ENCODE data around the gene EML6. TPM values are rescaled to one million over a fixed set of nuclear protein-coding genes. Genes with fewer than 3 reads are reported as not detected.

Gene EML6
- total RNA-seq, 1 experiment from 2014 or later: 1.5 TPM

GRCh38 chr2:54675281-54675680 is 48.2 kb upstream of the EML6 start:
- no CpG with 5 or more reads among the region's 8 CpGs for WGBS (ENCODE audit: extremely low coverage, insufficient read length, low lambda C conversion rate)
- no peaks in the 10 kb centered on the region for H3K4me1 ChIP-seq (ENCODE audit: insufficient read depth, low read length)

More at GRCh38 chr2:54675281-54675680, 48.2 kb upstream of the EML6 start:
- H3K23ac ChIP-seq (ENCODE audit: insufficient read length, low read depth, low read length): no peak overlapping the region
- peaks cover 15 to 16% of the 10 kb centered on the region in 2 experiments for H3K4me1 Mint-ChIP-seq
- H2AFZ ChIP-seq (ENCODE audit: low read length): no peak overlapping the region
- DNase-seq: no peak
- no peak overlapping the region for H4K8ac ChIP-seq (replicated peaks; ENCODE audit: insufficient read length, low read depth, low read length)
- no peak overlapping the region for H2AK5ac ChIP-seq (ENCODE audit: insufficient read length, low read length)
- H2BK5ac ChIP-seq (ENCODE audit: insufficient read length, low read length): no peak overlapping the region
- H2BK15ac ChIP-seq (ENCODE audit: low read depth, low read length): no peak overlapping the region
- no peak overlapping the region for H3K14ac ChIP-seq (ENCODE audit: insufficient read depth, low read length)
- no peaks in the 10 kb centered on the region; the same call in 1 of the 2 replicates for H3K27me3 Mint-ChIP-seq (ENCODE audit: low read depth)
- no peaks in the 10 kb centered on the region for H3K79me2 ChIP-seq (ENCODE audit: insufficient read depth, low read length)
- H3K4ac ChIP-seq (ENCODE audit: low read depth, low read length): no peak overlapping the region
- H3K9me3 ChIP-seq (ENCODE audit: control insufficient read depth, low read depth, low read length): no peaks in the 10 kb centered on the region
- no peak overlapping the region for H4K91ac ChIP-seq (ENCODE audit: insufficient read length, low read depth, low read length)
- H3K18ac ChIP-seq (ENCODE audit: insufficient read length, low read depth, low read length): no peak overlapping the region
- H3K79me1 ChIP-seq (ENCODE audit: insufficient read depth, low read depth, low read length, poor library complexity, severe bottlenecking): no peaks in the 10 kb centered on the region
- no peak overlapping the region for H3T11ph ChIP-seq (ENCODE audit: low read length)
- no peaks in the 10 kb centered on the region for H3K27me3 ChIP-seq (ENCODE audit: insufficient read depth, low read length)
- H2BK120ac ChIP-seq (ENCODE audit: low read depth, low read length, poor library complexity, severe bottlenecking): no peak overlapping the region
- no peak overlapping the region for H3K9ac ChIP-seq (ENCODE audit: extremely low read depth, insufficient read length, low read length)
- no peak overlapping the region for H3K4me2 ChIP-seq (ENCODE audit: insufficient read depth, insufficient read length, low read length)
- H3K27ac ChIP-seq (ENCODE audit: insufficient read length, low read depth, low read length): no peak overlapping the region
- H3K36me3 Mint-ChIP-seq (ENCODE audit: insufficient read depth in 1 of 3, low read depth in 3 of 3): peaks cover 0 to 10% (median 8%) of the 10 kb centered on the region in 3 experiments; a peak in 5 of 7 replicates
- H3K4me3 Mint-ChIP-seq: no peak overlapping the region
- H2BK20ac ChIP-seq (ENCODE audit: low read depth, low read length, poor library complexity, severe bottlenecking): no peak overlapping the region
- H3K23me2 ChIP-seq (ENCODE audit: insufficient read length, low read depth, low read length, poor library complexity, severe bottlenecking): no peaks in the 10 kb centered on the region
- no peaks in the 10 kb centered on the region for H3K9me3 Mint-ChIP-seq
- no peak overlapping the region for H3K56ac ChIP-seq (ENCODE audit: insufficient read length, low read depth, low read length)
- no peak overlapping the region for H3K27ac Mint-ChIP-seq
- no peaks in the 10 kb centered on the region for H4K20me1 ChIP-seq (ENCODE audit: control insufficient read depth, insufficient read depth, insufficient read length)
- TF ChIP-seq, protein P1, sequence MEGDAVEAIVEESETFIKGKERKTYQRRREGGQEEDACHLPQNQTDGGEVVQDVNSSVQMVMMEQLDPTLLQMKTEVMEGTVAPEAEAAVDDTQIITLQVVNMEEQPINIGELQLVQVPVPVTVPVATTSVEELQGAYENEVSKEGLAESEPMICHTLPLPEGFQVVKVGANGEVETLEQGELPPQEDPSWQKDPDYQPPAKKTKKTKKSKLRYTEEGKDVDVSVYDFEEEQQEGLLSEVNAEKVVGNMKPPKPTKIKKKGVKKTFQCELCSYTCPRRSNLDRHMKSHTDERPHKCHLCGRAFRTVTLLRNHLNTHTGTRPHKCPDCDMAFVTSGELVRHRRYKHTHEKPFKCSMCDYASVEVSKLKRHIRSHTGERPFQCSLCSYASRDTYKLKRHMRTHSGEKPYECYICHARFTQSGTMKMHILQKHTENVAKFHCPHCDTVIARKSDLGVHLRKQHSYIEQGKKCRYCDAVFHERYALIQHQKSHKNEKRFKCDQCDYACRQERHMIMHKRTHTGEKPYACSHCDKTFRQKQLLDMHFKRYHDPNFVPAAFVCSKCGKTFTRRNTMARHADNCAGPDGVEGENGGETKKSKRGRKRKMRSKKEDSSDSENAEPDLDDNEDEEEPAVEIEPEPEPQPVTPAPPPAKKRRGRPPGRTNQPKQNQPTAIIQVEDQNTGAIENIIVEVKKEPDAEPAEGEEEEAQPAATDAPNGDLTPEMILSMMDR (conservative IDR thresholded peaks at IDR 0.05): no peak
- no peak overlapping the region for H4K5ac ChIP-seq (ENCODE audit: insufficient read length, low read depth, low read length)
- H2BK12ac ChIP-seq (ENCODE audit: insufficient read length, low read depth, low read length): no peak overlapping the region
